Breast epithelium (tissue), 3 donors: ENCODE results near the gene DNAAF2.

Experiments
- CTCF ChIP-seq, 3 donors: fragments of 450-650 bp; IDR thresholded peaks; one replicate each; pipeline ENCODE4 v1.5.1; 2016 to 2017; ENCODE audit warnings: antibody characterized with exemption in 3 of 3, mild to moderate bottlenecking in 3 of 3, moderate library complexity in 3 of 3
- POLR2A ChIP-seq: fragments of 450-650 bp; IDR thresholded peaks from one replicate; pipeline ENCODE4 v1.6.1; 2016; ENCODE audit warnings: antibody characterized with exemption, mild to moderate bottlenecking, moderate library complexity

- TF ChIP-seq CTCF (IDR thresholded peaks at IDR 0.05) (no peak), POLR2A (no peak)
Observed at GRCh38 chr14:49583629-49584028, 51.4 kb downstream of the DNAAF2 start.
